ENCODE measurements around the gene EXT2.

Gene EXT2

DNA sequence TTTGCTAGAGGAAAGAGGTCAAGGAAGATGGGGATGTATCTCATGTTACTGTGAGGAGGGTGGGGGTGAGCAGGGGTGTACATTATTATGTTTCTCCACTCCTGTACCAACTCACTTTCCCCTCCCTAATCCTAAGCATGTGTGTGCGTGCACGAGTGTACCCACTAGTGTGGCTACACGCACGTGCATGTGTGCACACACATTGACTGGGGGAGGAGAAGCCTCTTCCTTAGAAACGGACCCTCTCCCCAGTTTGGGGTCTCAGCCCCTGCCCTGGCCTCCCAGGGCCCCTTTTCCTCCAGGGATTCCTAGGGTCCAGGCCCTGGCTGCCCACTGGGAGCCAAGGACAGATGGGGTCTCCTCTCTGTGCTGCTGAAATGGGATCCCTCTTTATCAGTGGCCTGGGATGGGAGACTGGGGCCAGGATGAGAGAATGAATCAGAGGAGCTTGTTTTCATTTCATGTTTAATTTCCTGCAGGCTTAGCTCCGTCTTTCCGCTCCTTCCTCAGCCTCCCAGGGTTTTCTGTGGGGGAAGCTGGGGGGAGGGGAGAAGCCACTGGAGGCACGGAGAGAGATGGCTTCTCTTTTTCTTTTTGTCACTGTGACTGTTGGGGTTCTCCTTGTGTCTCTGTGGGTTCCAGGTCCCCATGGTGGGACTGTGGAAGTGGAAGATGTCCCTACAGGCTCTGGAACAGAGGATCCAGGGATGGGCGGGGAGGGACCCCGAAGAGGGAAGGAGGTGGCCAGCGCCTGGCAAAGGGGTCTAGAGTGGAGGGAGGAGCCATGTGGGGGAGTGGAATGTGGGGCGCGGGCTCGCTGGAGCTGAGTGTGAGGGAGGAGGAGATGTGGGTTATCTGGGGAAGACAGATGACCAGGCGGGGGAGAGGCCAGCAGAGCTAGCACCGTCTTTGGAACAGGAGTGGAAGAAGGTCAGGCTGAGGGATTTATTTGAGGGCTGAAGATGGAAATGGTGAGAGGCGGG is 174.2 kb downstream of the EXT2 start:
- DNase-seq: no peak

DNA sequence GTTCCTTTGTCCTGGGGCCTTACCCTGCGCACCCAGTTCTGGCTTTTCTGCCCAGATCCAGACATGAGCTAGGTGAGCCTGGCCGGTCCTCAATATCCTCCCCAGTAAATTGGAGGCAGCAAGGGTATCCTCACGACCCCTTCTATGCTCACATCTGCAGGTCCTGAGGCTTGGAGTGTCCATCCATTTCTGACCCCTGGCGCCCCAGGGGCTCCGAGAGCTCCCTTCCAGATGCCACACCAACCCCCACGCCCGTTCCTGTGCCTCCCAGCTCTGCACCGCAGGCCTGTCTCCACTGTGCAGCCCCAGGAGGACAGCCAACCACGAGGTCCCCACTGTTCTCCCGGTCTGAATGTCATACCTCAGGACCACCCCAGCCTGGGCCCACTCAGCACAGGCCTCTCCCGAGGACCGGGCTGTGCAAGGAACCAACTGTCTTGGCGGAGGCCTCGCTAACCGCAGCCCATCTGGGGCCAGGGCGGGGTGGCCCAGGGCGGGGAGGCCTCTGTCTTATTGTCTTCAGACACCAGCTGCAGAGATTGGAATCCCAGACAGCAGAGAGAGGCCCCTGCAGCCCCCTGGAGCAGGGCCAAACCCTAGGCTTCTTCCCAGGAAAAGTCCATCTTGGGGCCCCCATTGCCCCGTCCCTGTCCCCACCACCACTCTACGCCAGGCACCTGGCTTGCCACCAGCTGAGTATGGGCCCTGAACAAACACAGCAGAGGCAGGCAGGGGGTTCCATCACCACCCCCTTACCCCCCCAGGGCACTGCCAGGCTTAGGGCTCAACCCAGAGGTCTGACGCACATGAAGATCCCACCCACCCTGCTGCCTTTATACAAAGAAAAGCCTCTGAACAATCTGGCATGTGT is 175.2 kb downstream of the EXT2 start:
- no peak for DNase-seq

DNA sequence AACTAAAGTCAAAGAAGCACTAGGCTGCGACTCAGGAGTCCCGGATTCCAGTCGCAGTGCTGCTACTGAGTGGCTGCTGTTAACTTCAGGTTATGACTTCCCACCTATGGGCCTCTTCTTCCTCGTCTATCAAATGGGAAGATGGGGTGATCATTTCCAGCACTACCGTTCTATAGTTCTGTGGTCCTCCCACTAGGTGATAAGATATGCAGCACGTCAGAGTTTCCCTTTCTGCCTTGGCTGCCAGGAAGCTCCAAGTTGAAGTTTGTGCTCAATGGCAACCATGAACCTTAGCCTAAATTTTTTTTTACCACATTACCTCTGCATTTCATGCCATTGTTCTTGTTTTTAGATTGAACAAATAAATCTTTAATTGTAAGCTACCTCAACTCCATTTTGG is 175.8 kb downstream of the EXT2 start:
- DNase-seq: no peak

DNA sequence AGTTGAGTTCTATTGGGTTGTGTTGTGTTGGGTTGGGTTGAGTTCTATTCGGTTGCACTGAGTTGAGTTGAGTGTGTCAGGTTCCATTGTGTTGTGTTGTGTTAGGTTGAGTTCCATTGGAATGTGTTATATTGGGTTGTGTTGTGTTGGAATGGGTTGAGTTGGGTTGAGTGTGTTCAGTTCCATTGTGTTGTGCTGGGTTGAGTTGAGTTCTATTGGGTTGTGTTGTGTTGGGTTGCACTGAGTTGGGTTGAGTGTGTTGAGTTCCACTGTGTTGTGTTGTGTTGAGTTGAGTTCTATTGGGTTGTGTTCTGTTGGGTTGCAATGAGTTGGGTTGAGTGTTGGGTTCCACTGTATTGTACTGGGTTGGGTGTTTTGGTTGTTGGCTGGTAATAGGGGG is 178.9 kb downstream of the EXT2 start:
- no peak for DNase-seq

DNA sequence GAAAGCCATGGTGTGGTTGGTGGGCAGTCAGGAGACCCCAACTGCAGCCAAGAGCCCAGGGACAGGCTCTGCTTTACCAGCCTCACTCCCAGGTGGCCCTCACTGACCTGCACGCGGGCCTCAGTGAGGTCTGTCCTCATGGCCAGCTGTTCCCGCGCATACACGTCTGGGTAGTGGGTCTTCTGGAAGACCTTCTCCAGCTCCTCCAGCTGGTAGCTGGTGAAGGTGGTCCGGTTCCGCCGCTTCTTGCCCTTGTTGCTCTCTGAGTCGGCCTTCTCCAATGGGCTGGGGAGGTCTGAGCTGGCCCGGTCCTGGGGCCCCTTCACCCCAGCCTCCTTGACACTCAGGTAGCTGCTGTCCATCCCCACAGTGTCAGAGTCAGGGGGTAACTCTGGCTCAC is 179.8 kb downstream of the EXT2 start:
- DNase-seq: no peak

DNA sequence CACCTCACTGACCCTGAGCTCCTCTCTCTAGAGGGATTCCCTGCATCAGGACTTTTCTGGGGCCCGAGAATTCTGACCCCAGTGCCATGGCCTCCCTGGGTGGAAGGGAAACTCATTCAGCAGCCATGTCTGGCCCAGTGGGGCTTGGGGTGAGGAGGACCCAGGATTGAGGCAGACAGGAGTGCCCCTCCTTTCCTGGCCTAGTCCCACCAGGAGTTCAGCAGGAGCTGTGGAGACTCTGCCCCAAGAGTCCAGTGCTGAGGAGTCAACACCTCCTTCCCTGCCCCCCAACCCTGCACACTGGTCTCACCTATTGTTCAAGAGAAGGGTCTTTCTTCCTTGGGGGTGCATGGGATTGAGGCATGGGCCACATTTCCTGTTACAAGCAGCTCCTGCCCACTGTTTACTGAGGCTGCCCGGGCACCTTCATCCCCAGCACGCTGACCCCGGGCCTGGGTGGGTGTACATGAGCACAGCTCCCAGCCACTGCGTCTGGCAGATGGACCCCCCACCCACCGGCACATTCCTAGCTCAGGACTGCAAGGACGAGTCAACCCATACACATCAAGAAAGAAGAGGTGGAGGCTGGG is 180.6 kb downstream of the EXT2 start:
- DNase-seq: no peak

DNA sequence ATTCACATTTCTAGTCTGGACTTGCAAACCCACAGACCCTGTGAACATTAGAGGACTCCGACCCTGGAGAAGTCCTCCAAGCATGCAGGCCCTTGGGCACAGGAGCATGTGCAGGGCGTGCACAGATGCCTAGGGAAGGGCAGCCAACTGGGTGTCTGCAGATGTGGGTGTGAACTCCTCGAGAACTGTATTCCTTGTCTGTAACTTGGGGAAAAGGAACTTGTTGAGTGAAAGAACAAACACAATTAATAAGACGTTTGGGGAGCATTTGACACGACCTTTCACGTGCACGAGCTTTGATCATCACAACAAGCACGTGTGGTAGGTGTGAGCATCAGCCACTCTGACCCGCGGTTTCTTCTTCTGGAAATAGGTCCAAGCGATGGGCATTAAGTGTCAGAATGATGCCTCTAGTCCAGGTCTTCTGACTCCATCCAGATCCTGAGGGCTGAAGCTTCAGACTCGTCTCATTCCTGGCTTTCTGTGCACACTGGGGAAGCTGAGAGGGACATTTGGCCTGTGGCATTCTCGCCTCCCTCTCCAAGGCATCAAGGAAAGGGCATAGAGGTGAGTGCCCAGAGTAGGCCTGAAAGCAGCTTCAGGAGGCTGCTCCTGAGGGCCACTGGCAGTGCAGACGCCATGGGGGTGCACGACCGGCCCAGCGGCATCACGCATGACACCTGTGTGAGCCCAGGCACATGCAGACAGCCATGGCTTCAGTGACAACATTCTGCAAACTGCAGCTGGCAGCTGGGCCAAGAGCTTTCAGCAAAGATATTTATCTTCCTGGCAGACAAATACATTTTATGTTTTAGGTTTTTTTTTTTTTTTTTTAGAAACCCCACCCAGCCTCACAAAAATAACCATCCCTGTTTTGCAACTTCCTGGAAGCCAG is 182.0 kb downstream of the EXT2 start:
- no peak for DNase-seq

DNA sequence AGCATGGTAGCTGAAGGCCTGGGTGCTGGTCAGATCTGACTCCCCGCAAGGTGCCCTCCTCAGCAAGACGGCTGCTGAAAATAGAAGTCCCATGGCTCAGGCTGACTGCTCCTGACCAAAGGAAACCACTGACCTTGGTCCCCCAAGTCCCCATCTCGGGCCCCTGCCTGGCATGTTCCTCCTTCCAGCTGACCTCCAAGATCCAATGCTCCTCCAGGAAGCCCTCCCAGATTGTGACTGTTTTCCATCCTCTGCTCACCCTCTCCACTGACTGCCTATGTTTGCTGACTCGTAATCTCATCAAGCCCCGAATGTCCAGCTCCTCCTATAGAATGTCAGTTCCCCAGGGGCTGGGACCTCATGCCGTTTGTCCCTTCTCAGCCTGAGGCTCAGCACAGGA is 184.0 kb downstream of the EXT2 start:
- no peak for DNase-seq

DNA sequence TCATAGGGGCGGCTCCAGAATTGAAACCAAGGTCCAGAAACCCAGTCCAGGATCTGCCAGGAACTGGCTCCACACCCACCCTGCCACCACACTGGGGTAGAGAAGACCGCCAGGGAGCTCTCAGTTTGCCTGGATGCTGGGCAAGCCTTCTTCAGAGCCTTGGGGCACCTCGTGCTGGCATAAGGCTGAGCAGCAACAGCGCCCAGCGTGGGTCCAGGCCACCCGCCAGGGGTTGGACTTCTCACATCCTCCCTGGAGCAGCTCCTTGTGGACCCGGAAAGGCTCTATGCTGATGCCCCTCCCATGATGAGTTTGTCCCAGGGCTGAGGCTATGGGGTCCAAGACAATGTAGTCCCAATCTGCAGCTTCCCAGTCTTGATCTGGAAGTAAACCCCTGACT is 184.8 kb downstream of the EXT2 start:
- DNase-seq: no peak

DNA sequence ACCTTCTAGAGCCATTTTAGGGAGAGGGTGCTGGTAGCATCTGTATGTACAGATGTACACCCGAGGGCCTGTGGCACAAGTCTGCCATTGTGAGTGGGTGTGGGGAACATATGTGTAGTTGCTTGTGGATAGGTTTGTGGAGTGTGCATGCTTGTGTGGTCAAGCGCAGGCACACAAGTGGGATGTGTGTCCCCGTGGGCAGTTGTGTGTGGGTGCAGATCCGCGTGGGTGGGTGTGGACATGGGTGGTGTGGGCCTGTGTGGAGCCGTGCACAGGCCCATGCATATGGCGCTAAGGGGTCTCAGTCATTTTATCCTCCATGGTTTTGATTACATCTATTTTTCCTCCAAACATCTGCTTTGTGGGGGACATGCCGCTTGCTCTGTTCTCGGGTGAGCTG is 185.7 kb downstream of the EXT2 start:
- no peak for DNase-seq

DNA sequence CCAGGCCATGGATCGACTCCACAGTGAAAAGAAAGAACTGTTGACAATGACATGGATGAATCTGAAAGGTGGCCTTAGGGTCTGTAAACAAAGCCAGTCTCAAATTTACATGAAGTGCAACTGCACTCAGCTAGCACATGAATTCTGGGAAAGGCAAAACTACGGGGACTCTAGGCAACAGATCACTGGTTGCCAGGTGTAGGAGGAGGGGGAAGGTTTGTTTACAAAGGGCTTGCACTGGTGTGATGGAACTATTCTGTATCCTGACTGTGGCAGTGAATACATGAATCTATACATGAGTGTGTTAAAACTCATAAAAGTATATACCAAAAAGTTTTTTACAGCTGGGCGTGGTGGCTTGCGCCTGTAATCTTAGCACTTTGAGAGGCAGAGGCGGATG is 187.1 kb downstream of the EXT2 start:
- DNase-seq: no peak

DNA sequence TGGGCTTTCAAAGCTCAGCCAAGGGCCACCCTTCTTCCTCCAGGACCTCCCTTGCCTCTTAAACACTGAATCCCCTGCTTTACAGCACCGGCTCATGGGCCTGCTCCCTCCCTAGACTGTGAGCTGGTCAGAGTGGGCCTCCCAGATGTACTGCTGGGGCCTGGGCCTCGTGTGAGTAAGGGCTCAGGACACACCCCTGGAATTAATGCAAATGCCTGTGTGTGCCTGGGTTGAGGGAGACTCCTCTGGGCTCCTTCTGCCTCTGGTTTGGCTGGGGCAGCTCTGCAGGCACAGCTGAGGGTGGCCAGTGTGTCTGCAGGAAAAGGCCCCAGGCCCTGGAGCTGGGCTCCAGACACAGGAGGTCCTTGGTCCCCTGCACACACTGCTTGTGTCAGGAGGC is 190.3 kb downstream of the EXT2 start:
- DNase-seq: no peak

DNA sequence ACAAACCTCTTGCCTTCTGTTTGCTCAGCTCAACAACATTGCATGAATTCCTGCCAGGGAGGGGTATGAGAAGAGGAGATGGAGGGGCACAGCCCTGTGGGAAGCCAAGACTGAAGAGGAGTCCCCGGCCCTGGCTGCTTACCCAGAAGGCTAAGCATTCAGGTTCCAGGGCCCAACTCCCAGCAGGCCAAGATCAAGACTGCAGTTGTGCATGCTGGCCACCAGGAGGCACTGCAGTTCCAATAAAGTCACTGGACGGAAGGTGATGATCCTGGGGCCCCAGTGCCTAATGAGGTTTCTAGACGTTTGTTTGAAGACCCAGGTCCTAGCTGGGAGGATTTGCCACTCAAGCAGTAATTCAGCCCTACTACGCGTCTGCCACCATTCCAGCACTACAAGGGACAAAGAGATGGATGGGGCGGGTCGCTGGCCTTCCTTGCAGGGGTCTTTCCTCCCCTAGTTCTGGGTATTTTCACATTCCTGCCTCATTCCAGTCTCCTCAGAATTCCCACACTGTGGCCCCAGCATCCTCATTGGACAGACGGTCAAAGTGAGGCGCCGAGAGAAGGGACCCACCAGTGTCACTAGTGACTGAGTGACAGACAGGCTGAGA is 190.9 kb downstream of the EXT2 start:
- DNase-seq: peak; percentile 71 to 80 (median 74)

DNA sequence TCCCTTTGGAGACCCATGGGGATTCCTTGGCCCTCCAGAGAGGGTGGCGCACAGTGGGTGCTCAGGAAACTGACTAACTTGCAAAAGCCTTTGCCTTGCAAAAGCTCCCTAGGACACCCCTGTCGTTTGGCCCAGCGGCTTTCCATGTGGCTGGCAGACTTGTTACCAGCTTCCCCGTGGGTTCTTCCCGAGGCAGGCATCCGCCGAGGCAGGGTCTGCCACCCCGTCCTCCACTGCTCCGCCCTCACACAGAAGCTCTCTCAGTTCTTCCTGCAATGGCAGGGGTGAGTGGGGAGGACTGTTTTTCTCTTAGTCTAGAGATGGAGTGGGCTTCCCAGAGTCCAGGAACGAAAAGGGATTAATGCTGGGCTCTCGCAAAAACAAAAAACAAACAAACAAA is 191.4 kb downstream of the EXT2 start:
- DNase-seq: no peak

DNA sequence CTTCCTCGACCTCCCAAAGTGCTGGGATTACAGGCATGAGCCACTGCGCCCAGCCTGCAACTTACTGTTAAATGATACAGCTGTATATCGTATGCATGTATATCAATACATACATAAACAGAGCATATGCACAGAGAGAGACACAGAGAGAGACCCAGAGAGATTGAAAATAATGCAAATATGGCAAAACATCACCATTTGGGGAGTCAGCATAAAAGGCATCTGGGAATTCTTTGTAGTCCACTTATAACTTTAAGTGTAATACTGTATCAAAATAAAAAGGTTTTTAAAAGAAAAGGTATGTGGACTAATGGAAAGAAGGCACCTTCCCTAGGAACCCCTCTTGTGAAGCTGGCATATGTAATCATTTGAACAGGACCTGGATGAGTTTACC is 192.7 kb downstream of the EXT2 start:
- no peak for DNase-seq

DNA sequence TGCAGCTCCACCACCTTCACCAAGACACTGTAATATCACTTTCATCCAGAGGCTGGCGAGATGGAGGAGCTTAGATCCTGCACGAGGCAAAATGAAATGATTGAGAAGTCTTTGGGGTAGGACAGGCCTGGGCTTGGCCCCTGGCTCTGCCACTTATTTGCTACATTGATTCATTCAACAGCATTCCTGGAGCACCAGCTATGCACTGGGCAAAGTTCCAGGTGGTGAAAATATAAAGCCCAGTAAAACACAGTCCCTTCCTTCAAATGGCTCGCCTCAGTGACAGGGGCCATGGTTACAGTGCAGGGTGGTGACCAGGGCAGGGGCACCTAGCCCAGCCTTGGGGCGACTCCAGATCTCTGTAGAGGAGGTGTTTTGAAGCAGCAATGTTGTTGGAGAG is 194.7 kb downstream of the EXT2 start:
- no peak for DNase-seq
